T-helper 17 cell (primary cell): ENCODE data around the gene SLC6A18. TPM values are rescaled to one million over a fixed set of nuclear protein-coding genes. Genes with fewer than 3 reads are reported as not detected.

Source experiments
- ATAC-seq: fragments of 150-1000 bp; cut with Tn5 transposase; 2 replicates; pipeline ENCODE4 v1.10.0; 2021; ENCODE audit warnings: mild to moderate bottlenecking, moderate library complexity
- DNase-seq, 3 donors: peaks; one replicate each; pipeline versions ENCODE4 v3.0.0 to v3.0.0-alpha.2; 2020 to 2021
- H3K9me3 ChIP-seq: one replicate; pipeline ENCODE4 v1.7.0; 2013; ENCODE audit warnings: low read length, mild to moderate bottlenecking; ENCODE audit not compliant: control insufficient read depth, poor library complexity, severe bottlenecking
- H3K27ac Mint-ChIP-seq: one replicate; pipeline ENCODE4 v1.8.0; 2022; ENCODE audit warnings: mild to moderate bottlenecking, moderate library complexity, mixed read lengths
- H3K27me3 Mint-ChIP-seq: one replicate; pipeline ENCODE4 v1.8.0; 2022; ENCODE audit warnings: mixed read lengths
- H3K36me3 Mint-ChIP-seq: one replicate; pipeline ENCODE4 v1.8.0; 2022; ENCODE audit warnings: low read depth, mixed read lengths
- H3K4me1 Mint-ChIP-seq: one replicate; pipeline ENCODE4 v1.8.0; 2022; ENCODE audit warnings: mild to moderate bottlenecking, mixed read lengths
- H3K4me3 Mint-ChIP-seq: one replicate; pipeline ENCODE4 v1.8.0; 2022; ENCODE audit warnings: mild to moderate bottlenecking, moderate library complexity, mixed read lengths
- total RNA-seq, 4 donors: library from RNA in 2 of 4; stranded (reverse) in 2 of 4; gene quantifications; one replicate each; pipeline ENCODE4 v1.2.3 and lab custom pipeline; 2022 to 2026

SLC6A18 gene
- total RNA-seq, 2 donors from 2014 or later, result not detected

DNA sequence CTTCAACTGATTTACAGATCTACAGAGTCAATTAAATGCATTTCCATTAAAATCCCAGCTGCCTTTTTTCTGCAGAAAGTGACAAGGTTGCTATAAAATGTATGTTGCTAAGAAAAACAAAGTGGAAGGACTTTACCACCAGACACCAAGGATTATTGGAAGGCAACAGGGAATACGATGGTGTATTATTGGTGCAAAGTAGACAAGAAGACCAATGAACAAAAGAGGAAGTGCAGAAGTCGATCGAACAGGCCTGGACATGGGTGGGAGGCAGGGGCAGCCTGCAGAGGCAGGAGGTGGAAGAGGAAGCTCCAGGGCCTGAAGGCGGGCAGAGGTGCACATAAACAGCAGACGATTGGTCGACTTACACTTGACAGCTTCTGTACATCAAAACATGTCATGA is 34.3 kb upstream of the SLC6A18 start:
- H3K27me3 Mint-ChIP-seq, result peaks cover 36% of the 10 kb centered on the region
- DNase-seq (no peak), ATAC-seq (no peak)
- no peak overlapping the region for H3K4me3 Mint-ChIP-seq
- H3K4me1 Mint-ChIP-seq, result no peaks in the 10 kb centered on the region
- no peaks in the 10 kb centered on the region for H3K9me3 ChIP-seq
- no peak overlapping the region for H3K27ac Mint-ChIP-seq
- no peaks in the 10 kb centered on the region for H3K36me3 Mint-ChIP-seq

DNA sequence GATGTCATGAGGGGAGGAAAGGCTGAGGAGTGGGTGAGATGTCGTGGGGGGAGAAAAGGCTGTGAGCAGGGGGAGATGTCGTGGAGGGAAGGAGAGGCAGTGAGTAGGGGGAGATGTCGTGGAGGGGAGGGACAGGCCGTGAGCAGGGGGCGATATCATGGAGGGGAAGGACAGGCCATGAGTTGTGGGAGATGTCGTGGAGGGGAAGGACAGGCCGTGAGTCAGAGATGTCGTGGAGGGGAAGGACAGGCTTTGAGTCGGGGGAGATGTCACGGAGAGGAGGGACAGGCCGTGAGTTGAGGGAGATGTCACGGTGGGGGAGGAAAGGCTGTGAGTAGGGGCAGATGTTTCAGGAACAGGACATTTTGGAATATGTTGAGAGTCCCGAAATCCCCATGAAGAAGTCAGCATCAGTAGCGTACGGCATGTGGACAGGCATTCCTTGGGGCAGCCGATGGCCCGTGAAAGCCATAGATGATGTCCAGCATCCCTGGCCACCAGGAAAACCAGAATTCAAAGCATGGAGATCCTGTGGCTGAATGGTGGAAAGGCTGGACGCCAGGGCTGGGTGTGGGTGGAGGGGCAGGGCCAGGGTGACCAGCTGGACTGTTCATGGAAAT is 32.1 kb upstream of the SLC6A18 start:
- H3K27me3 Mint-ChIP-seq, result peaks cover 27% of the 10 kb centered on the region
- H3K9me3 ChIP-seq, result no peaks in the 10 kb centered on the region
- H3K36me3 Mint-ChIP-seq, result no peaks in the 10 kb centered on the region
- no peak overlapping the region for H3K4me3 Mint-ChIP-seq
- H3K27ac Mint-ChIP-seq, result no peak overlapping the region
- H3K4me1 Mint-ChIP-seq, result no peaks in the 10 kb centered on the region
- DNase-seq (no peak), ATAC-seq (no peak)

DNA sequence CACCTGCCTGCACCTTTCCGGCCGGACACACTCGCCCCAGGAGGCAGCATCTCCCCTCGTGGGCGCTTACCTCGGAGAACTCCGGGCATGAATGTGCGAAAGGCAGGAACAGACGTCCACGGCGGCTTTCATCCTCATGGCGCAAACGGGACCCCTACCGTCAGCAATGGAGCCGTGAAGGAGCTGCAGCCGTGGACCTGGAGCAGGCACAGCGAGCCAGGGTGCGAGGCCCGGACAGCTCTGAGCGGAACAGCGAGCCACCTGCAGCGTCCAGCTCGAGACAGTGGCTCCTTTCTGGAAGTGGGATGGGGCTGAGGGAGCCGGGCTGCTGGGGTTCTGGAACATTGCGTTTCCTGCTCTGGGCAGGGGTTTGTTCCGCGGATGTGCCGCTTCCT is 31.6 kb upstream of the SLC6A18 start:
- ATAC-seq, result no peak
- no peaks in the 10 kb centered on the region for H3K4me1 Mint-ChIP-seq
- peaks cover 22% of the 10 kb centered on the region for H3K27me3 Mint-ChIP-seq
- no peak overlapping the region for H3K4me3 Mint-ChIP-seq
- no peaks in the 10 kb centered on the region for H3K9me3 ChIP-seq
- no peak overlapping the region for H3K27ac Mint-ChIP-seq
- DNase-seq, result no peak
- H3K36me3 Mint-ChIP-seq, result no peaks in the 10 kb centered on the region

DNA sequence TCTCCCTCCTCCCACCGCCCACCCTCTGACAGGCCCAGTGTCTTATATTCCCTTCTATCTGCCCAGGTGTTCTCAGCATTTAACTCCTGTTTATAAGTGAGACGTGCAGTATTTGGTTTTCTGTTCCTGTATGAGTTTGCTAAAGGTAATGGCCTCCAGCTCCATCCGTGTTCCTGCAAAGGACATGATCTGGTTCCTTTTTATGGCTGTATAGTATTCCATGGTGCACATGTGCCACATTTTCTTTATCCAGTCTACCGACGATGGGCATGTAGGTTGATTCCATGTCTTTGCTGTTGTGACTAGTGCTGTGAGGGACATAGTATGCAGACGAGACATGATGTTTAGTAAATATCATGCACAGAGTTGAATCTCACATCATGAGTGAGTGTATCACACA is 30.8 kb upstream of the SLC6A18 start:
- DNase-seq, result no peak
- no peak overlapping the region for H3K27ac Mint-ChIP-seq
- H3K9me3 ChIP-seq, result no peaks in the 10 kb centered on the region
- H3K4me3 Mint-ChIP-seq, result no peak overlapping the region
- no peaks in the 10 kb centered on the region for H3K4me1 Mint-ChIP-seq
- no peak for ATAC-seq
- peaks cover 14% of the 10 kb centered on the region for H3K27me3 Mint-ChIP-seq
- no peaks in the 10 kb centered on the region for H3K36me3 Mint-ChIP-seq

DNA sequence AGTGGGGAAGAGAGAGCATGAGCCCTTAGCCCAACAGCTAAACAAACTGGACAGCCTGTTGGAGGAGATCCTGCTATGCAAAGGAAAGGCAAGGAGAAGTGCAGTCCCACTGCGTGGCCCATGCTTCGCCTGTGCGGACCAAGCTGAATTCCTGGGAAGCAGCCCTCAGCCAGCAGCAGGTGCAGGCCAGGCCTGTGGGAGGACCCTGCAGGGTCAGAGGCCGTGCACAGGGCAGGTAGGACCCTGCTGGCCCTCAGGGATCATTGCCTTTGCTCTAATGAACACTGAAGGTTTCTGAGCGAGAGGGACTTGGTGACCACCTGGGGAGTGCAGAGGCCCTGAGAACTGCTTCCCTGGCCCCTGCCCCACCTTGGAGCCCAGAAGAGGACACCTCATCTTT is 29.7 kb upstream of the SLC6A18 start:
- DNase-seq (no peak), ATAC-seq (no peak)
- no peaks in the 10 kb centered on the region for H3K4me1 Mint-ChIP-seq

DNA sequence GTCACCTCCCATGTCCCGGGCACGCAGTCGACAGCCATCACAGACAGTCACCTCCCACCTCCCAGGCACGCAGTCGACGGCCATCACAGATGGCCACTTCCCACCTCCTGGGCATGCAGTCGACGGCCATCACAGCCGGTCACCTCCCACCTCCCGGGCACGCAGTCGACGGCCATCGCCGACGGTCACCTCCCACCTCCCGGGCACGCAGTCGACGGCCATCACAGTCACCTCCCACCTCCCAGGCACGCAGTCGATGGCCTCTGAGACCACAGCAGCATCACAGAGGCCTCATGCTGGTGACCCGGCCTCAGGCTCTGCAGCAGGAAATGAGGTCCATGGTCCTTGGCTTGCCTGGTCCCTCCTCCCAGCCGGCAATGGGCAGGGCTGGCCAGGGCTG is 29.3 kb upstream of the SLC6A18 start:
- H3K4me3 Mint-ChIP-seq, result no peak overlapping the region
- DNase-seq (no peak), ATAC-seq (no peak)
- H3K27ac Mint-ChIP-seq, result no peak overlapping the region
- no peaks in the 10 kb centered on the region for H3K9me3 ChIP-seq
- no peaks in the 10 kb centered on the region for H3K36me3 Mint-ChIP-seq
- H3K27me3 Mint-ChIP-seq, result peaks cover 1% of the 10 kb centered on the region
- H3K4me1 Mint-ChIP-seq, result no peaks in the 10 kb centered on the region

More for the DNA sequence above, 29.7 kb upstream of the SLC6A18 start:
- Mint-ChIP-seq H3K27me3 (peaks cover 6% of the 10 kb centered on the region), H3K27ac (no peak overlapping the region), H3K4me3 (no peak overlapping the region), H3K36me3 (no peaks in the 10 kb centered on the region)
- H3K9me3 ChIP-seq, result no peaks in the 10 kb centered on the region

DNA sequence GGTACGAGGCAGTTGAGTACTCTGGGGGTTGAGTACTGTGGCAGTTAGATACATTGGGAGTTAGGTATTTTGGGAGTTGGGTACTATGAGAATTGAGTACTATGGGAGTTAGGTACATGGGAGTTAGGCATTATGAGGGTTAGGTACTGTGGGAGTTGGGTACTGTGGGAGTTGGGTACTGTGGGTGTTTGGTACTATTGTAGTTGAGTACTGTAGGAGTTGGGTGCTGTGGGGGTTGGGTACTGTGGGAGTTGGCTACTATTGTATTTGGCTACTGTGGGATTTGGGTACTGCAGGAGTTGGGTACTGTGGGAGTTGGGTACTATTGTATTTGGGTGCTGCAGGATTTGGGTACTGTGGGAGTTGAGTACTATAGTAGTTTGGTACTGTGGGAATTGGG is 28.6 kb upstream of the SLC6A18 start:
- DNase-seq, result no peak
- Mint-ChIP-seq H3K27ac (no peak overlapping the region), H3K36me3 (no peaks in the 10 kb centered on the region), H3K4me1 (no peaks in the 10 kb centered on the region), H3K4me3 (no peak overlapping the region), H3K27me3 (no peaks in the 10 kb centered on the region)
- no peaks in the 10 kb centered on the region for H3K9me3 ChIP-seq
- no peak for ATAC-seq

DNA sequence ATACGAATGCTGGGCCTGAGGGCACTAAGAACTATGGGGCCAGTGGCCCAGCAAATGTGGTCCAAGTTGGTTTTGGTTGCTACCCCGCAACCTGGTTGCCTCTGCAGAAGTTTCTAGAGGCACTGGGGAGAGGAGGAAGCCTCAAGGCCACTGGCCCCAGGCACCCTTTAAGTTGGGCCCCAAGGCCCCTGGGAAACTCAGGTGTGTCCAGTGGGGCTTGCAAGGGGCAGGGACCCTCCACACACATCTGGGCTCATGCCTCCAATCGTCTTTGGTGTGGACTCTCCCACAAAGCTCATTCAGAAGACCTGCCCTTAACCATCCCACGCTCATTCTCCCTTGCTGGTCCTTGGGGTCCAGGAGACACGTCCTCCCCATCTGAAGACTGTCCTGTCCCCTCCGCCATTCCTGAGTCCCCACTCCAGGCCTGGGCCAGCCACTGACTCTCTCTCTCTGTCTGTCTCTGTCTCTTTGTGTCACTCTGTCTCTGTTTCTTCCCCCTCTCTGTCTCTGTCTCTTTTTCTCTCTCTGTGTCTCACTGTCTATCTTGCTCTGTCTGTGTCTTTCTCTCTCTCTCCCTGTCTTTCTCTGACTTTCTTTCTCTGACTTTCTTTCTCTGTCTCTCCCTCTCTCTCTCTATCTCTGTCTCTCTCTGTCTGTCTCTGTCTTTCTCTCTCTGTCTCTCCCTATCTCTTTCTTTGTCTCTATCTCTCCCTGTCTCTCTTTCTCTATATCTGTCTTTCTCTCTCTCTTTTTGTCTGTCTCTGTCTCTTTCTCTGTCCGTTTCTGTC is 27.1 kb upstream of the SLC6A18 start:
- Mint-ChIP-seq H3K27me3 (no peaks in the 10 kb centered on the region), H3K4me3 (no peak overlapping the region), H3K36me3 (no peaks in the 10 kb centered on the region), H3K27ac (no peak overlapping the region), H3K4me1 (no peaks in the 10 kb centered on the region)
- ATAC-seq, result no peak
- no peak for DNase-seq
- H3K9me3 ChIP-seq, result no peaks in the 10 kb centered on the region

DNA sequence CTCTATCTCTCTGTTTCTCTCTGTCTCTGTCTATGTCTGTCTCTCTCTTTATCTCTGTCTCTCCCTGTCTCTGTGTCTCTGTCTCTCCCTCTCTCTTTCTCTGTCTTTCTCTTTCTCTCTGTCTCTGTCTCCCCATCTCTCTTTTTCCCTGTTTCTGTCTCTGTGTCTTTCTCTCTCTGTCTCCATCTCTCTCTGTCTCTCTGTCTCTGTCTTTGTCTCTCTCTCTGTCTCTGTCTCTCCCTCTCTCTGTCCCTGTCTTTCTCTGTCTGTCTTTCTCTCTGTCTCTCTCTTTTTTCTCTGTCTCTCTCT is 25.9 kb upstream of the SLC6A18 start:
- Mint-ChIP-seq H3K36me3 (no peaks in the 10 kb centered on the region), H3K4me1 (no peaks in the 10 kb centered on the region), H3K27me3 (no peaks in the 10 kb centered on the region), H3K27ac (no peak overlapping the region), H3K4me3 (no peak overlapping the region)
- DNase-seq, result no peak
- no peaks in the 10 kb centered on the region for H3K9me3 ChIP-seq
- no peak for ATAC-seq

DNA sequence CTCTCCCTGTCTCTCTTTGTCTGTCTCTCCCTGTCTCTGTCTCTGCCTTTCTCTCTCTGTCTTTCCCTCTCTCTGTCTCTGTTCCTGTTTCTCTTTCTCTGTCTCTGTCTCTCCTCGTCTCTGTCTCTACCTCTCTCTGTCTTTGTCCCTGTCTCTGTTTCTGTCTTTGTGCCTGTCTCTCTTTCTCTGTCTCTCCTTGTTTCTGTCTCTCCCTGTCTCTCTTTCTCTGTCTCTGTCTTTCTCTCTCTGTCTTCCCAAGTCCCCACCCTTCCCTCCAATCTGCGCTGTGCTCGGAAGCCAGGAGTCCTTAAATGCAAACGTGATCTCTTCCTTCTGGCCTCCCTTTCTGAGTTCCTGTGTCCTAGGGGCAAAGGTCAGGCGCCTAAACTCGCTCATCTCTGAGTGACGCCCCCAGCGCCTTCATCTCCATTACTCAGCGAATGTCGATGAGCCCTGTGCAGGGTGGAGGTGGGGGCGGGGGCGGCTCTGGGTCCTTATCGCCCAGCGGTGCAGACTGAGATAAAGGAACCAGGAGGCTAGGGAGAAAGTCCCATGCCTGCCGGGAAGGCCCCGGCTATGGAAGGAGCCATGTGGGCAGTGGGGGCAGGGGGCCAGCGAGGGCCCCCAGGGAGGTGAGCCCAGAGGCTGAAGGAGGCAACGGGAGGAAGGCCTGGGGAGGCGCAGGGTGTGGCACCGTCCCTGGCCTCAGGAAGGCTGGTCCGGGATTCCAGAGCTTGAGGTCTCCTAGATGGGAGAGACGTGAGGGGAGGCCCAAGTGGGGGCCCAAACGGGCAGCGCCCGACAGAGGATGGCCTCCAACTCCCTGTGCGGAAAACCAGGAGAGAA is 25.3 kb upstream of the SLC6A18 start:
- no peak overlapping the region for H3K27ac Mint-ChIP-seq
- no peaks in the 10 kb centered on the region for H3K36me3 Mint-ChIP-seq
- H3K27me3 Mint-ChIP-seq, result peaks cover 1% of the 10 kb centered on the region
- no peak for ATAC-seq
- no peak overlapping the region for H3K4me3 Mint-ChIP-seq
- no peaks in the 10 kb centered on the region for H3K9me3 ChIP-seq
- no peaks in the 10 kb centered on the region for H3K4me1 Mint-ChIP-seq
- no peak for DNase-seq

DNA sequence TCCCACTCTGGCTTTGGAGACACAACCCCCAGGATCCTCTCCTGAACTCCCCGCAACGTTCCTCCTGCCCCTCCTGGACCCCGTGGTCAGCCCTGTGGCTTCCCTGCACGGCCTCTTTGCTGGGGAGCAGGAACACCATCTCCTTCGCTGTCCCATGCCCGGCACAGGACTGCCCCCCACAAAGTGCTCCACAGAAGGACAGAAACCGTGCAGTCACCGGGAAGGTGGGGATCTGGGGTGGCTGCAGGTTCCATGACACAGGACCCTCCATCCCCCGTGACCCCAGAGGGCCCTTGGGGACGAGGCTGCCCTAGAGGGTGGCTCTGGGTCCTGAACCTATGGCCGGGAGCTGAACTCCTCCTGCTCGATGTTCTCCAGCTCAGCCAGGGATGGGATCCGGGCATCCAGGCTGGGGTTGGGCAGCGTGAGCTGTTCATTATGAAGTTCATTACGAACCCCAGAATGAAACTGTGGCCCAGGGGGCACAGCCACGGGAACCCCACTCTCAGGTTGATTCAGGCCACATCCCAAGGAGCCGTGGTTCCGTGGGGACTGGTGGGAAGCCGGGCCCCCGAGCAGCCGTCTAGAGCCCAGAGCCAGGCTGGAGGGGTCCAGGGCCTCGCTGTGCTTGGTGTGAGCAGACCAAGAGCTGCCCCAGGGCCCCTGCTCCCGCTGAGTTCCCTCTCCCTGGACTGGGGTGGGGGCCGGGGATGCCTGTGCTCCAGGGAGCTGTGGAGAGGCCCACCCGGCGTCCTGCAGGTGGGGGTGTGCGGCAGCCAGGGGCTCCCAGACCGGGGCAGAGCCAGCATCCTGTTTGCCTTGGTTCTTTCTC is 24.5 kb upstream of the SLC6A18 start:
- Mint-ChIP-seq H3K36me3 (no peaks in the 10 kb centered on the region), H3K27me3 (peaks cover 7% of the 10 kb centered on the region), H3K27ac (no peak overlapping the region), H3K4me1 (no peaks in the 10 kb centered on the region), H3K4me3 (no peak overlapping the region)
- ATAC-seq (no peak), DNase-seq (no peak)
- H3K9me3 ChIP-seq, result no peaks in the 10 kb centered on the region

DNA sequence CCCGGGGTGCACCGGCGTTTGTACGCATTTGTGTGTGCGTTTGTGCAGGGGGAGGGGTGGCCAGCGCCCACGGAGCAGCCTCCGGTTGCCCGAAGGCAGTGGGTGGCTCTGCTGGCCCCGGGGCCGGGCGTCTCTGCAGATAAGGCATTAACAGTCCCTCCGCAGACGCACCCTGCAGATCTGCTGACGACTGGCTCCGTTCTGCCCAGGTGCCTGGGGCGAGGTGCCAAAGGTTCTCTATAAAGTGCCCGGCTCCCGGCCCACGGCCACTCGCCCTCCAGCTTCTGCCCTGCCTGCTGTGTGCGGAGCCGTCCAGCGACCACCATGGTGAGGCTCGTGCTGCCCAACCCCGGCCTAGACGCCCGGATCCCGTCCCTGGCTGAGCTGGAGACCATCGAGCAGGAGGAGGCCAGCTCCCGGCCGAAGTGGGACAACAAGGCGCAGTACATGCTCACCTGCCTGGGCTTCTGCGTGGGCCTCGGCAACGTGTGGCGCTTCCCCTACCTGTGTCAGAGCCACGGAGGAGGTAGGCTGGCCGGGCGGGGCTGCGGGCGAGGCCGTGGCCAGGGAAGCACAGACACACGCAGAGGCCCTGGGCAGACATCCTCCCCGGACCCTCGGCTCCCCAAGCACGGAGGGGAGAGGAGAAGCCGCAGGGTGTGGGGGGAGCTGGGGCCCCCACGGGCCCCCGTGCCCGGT is 23.7 kb upstream of the SLC6A18 start, which contains the start of gene SLC6A19:
Gene SLC6A19, plus strand, starts transcription at position 269 of the 699 bp plus-strand sequence. Its CDS starts 56 bp downstream, at position 325.
- no peak for DNase-seq
- peaks cover 3% of the 10 kb centered on the region for H3K4me1 Mint-ChIP-seq

More for the DNA sequence above, 23.7 kb upstream of the SLC6A18 start, which contains the start of gene SLC6A19:
- Mint-ChIP-seq H3K36me3 (peaks cover 2% of the 10 kb centered on the region), H3K27me3 (peaks cover 13% of the 10 kb centered on the region), H3K27ac (no peak within 1 kb of the TSS), H3K4me3 (no peak within 1 kb of the TSS)
- no peak for ATAC-seq
- H3K9me3 ChIP-seq, result no peaks in the 10 kb centered on the region
